ENCODE data around the gene TNFRSF4.
A peak's percentile ranks its signal among the peaks of the same experiment; 100 is the strongest.
"Not testable (repeated sequence)": the region's sequence is repeated elsewhere in the genome, so short reads cannot be mapped to it uniquely, and the experiment has no call there.

Gene TNFRSF4

DNA sequence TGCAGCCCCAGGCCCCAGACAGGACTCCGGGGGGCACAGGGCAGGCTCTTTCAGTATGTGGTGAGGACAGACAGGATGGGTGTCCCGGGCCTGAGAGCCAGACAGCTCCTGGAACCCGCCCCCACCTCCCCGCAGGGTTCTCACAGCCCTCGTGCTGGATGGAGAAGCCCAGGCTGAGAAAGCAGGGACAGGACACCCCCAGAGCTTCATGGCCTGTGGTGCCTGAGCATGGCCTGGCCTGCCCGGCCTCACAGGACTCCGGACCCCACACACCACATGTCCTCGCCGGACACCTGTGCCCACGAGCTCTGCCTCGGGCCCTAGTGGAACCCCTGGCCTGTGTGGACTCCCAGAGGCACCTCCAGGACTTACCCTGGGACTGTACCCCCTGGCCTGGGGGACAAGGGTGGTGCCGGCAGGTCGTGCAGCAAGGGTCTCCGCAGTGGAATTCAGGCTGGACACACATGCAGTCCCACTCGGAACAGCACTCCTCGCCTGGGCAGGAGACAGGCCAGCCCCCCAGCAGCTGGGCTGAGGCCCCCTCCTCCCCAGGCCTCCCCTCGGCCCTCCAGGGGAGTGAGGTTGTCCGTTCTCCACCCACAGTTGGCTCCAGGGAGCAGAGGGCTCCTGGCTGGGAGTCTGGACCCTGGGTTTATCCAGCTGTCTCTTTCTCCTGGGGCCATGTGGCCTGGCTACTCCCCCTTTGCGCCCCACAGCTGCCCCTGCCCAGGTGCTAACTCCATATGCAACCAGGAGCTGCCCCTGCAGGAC lies 8.8 kb downstream of the TNFRSF4 start:
- FAIRE-seq (no peak), DNase-seq (ENCODE audit: extremely low spot score, insufficient read length, low read depth) (no peak)

GRCh38 chr1:1204425-1204920 lies 9.5 kb downstream of the TNFRSF4 start:
- FAIRE-seq, result no peak
- no peak for DNase-seq (ENCODE audit: extremely low spot score, insufficient read length, low read depth)

GRCh38 chr1:1203561-1204424 lies 10.2 kb downstream of the TNFRSF4 start:
- DNase-seq (ENCODE audit: extremely low spot score, insufficient read length, low read depth) (no peak), FAIRE-seq (no peak)

DNA sequence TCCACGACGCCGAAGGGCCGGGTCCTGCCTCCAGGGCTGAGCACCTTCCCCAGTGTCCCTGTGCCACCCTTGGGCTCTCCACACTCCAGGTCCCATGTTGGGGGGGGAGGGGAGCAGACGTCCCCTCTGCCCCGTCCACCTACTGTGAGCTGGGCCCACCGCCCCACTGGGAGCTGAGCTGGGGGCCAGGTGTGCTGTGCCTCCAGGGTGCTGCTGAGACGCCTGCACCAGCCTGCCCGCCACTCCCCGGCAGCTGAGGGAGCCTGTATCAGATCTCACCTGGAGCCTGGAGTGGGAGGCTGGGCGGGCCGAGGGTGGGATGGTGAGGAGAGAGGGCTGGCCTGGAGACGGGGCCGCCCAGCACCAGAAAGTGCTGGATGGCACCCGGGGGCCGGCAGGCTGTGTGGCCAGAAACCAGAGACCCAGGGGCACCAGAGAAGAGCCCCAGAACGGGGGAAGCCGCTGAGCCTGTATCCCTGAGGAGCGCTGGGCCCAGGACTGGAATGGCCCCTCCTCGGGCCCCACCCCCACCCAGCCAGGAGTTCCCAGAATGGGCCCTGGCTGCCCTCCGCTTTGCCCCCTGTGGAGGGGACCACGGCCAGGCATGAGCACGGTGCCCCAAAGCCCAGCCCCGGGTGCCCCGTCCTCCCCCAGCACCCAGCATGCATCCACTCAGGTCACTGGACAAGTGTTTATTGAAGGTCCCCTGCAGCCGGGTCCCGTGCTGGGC lies 11.0 kb downstream of the TNFRSF4 start:
- FAIRE-seq, result no peak
- no peak for DNase-seq (ENCODE audit: extremely low spot score, insufficient read length, low read depth)

DNA sequence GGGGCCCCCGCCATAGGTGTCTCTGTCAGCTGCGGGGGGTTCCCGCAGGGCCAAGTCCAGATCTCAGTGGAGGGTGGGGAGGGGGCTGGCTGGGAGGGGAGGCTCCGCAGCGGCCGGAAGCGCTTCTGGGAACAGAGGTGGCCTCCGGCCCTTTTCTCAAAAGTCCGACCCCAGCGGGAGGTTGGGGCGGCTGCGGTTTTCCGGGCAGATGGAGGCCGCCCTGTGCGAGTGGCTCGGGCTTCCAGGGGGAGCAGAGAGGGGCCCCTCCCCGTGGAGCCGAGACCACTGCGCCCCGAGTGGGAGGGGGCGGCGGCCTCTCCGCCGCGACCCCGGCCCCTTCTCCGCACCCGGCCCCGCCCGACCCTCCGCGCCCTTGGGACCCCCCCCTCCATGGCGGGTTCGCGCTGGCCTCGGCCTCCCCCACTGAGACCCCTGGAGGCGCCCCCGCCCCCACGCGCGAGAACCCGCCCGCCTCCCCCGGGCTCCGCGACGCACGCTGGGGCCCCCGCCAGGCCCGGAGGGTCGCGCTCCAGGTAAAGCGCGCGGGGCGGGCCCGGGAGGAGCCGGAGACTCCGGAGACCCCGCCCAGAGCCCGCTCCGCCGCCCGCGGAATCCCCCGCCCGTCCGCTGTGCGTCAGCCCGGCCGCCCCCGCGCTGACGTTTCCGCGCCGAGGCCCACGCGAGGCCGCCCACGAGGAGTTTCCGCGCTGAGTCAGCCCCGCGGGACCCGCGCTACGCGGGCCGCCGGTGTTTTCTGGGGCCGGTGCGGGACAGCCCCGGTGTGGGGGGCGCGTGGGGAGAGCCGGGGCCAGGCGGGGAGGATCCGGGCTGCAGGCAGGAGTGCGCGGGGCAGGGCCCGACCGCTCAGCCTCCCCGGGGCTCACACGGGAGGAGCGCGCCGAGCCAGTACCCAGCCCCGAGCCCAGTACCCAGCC lies 12.8 kb downstream of the TNFRSF4 start:
- DNase-seq (ENCODE audit: extremely low spot score, insufficient read length, low read depth), result peak; percentile 54
- FAIRE-seq, result peak; percentile 12

DNA sequence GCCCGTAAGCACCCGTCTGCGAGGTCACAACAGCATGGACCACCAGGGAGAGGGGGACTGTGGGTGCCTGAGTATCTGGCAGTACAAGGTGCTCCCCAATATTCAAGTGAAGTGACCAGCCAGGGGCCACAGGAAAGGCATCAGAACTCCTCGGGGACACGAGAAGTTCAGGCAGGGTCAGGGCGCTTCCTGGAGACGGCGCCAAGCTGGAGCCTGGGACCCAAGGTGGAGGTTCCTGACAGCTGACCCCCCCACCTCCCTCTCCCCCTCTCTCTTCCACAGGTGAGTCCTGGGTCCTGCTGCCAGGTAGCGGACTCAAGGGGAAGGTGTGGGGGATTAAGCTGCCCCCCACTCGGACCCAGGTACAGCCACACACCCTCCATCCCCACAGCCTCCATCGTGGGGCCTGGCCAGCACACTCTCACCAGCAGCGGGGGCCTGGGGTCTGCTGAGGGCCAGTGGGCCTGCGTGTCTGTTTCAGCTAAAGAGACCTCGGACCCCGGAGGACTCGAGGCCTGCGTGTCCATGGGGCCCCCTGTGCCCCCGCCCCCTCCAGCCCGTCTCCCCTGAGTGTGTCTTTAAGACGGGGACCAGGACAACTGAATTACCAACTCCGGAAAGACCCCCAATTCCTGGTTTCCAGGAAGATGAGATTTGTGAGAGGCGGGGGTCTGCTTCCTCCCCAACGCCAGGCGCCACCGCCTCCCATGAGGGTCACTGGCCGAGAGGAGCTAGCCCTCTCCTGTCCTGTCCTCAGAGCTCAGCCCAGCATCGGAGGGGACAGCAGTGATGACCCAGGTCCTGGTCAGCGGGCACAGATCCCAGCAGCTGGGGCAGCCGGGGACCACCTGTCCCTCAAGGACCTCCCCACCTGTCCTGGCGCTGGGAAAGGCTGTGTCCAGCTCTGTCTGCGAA lies 13.7 kb downstream of the TNFRSF4 start:
- no peak for FAIRE-seq
- no peak for DNase-seq (ENCODE audit: extremely low spot score, insufficient read length, low read depth)

GRCh38 chr1:1199141-1199960 lies 14.6 kb downstream of the TNFRSF4 start:
- FAIRE-seq (no peak), DNase-seq (ENCODE audit: extremely low spot score, insufficient read length, low read depth) (no peak)

GRCh38 chr1:1198423-1199140 lies 15.4 kb downstream of the TNFRSF4 start:
- no peak for DNase-seq (ENCODE audit: extremely low spot score, insufficient read length, low read depth)
- no peak for FAIRE-seq

DNA sequence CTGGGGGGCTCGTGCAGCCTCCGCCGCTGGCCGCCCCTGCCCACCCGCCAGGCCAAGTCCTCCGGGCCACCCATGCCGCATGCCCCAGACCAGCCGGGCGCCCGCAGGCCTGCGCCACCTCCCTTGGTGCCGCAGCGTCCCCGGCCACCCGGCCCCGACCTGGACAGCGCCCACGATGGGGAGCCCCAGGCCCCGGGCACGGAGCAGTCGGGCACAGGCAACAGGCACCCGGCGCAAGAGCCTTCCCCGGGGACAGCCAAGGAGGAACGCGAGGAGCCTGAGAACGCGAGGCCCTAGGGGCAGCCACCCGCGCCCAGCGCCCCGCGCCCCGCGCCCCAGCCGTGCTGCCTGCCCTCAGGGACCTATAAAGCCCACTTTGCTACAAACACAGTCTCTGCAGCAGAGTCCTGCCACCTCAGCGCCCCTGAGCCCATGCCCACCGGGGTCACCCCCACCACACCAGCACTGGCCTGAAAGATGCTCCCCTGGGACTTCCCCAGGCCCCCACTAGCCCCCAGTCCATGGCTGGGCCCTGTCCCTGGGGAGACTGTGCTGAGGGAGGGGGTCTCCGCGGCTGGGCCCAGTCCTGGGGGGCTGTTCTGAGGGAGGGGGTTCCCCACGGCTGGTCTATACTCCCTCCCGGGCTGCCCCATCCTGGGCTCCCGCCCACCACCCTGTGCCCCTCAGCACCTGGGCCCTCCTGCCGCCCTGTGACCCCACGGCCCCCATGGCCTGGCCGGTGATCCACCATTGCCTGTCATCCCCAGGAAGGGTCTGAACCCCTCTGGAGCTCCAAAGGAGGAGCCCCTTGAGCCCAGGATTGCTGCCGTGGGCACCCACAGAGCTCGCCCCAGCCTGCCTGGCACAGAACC lies 16.2 kb downstream of the TNFRSF4 start:
- DNase-seq (ENCODE audit: extremely low spot score, insufficient read length, low read depth) (no peak), FAIRE-seq (no peak)

DNA sequence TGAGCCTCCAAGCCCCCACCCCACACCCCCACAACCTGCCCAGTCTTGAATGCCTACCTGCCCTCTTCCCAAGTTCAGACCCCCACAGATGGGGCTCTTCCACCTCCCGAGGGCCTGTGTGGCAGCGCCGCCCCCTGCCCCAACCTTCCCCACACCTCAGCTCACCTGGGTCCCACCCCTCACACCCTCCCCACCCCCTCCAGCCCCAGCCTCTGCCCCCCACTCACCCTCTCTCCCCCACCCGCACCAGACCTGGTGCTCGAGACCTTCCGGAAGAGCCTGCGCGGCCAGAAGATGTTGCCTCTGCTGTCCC lies 16.8 kb downstream of the TNFRSF4 start:
- DNase-seq (ENCODE audit: extremely low spot score, insufficient read length, low read depth), result no peak
- FAIRE-seq, result no peak

DNA sequence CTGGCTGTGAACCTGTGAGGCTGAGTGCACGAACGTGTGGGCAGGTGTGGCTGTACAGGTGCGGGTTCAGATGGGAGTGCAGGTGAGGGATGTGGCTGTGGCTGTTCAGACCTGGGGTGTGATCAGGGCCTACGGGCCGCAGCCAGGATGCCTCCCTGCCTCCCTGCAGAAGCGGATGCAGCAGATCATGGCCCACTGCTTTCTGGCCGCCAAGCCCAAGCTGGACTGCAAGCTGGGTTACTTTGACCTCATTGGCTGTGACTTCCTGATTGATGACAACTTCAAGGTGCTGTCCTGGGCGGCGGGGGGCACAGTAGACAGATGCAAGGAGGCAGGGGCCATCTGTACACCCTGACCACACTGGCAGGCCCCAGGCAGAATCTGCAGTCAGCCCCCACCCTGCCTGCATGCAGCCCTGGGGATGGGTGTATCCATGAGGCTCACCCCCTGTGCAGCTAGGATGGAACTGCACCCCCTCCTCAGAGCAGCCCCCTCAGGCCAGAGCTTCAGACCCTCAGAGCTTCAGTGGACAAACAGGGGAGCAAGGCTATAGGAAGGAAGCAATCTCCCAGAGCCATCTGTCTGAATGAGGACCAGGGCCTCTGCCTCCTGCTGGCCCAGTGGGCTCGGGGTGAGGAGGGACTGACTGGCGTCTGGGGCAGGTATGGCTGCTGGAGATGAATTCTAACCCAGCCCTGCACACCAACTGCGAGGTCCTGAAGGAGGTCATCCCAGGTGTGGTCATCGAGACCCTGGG lies 17.3 kb downstream of the TNFRSF4 start:
- no peak for DNase-seq (ENCODE audit: extremely low spot score, insufficient read length, low read depth)
- no peak for FAIRE-seq

DNA sequence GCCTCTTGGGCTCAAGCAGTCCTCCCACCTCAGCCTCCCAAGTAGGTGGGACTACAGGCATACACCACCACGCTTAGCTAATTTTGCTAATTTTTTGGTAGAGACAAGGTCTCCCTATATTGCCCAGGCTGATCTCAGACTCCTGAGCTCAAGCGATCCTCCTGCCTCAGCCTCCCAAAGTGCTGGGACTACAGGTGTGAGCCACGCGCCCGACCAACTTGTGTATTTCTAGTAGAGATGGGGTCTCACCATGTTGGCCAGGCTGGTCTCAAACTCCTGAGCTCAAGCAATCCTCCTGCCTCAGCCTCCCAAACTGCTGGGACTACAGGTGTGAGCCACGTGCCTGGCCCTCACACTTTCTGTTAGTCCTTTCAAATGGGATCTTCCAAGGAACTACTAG lies 18.2 kb downstream of the TNFRSF4 start:
- DNase-seq (ENCODE audit: extremely low spot score, insufficient read length, low read depth); FAIRE-seq: not testable (repeated sequence)

GRCh38 chr1:1194723-1195122 lies 19.2 kb downstream of the TNFRSF4 start:
- DNase-seq (ENCODE audit: extremely low spot score, insufficient read length, low read depth), result no peak
- no peak for FAIRE-seq

GRCh38 chr1:1191734-1192133 lies 22.2 kb downstream of the TNFRSF4 start:
- DNase-seq (ENCODE audit: extremely low spot score, insufficient read length, low read depth), result no peak
- no peak for FAIRE-seq

- DNase-seq (ENCODE audit: extremely low spot score, insufficient read length, low read depth) (no peak), FAIRE-seq (no peak)
Observed at GRCh38 chr1:1189111-1189510, 24.8 kb downstream of the TNFRSF4 start.

- DNase-seq (ENCODE audit: extremely low spot score, insufficient read length, low read depth) (no peak), FAIRE-seq (no peak)
Observed at GRCh38 chr1:1187938-1188337, 26.0 kb downstream of the TNFRSF4 start.

Data from GM18507 (cell line).